ENCODE data around the gene BCAS3.
"Not testable (repeated sequence)": the region's sequence is repeated elsewhere in the genome, so short reads cannot be mapped to it uniquely, and the experiment has no call there.

BCAS3 gene

DNA sequence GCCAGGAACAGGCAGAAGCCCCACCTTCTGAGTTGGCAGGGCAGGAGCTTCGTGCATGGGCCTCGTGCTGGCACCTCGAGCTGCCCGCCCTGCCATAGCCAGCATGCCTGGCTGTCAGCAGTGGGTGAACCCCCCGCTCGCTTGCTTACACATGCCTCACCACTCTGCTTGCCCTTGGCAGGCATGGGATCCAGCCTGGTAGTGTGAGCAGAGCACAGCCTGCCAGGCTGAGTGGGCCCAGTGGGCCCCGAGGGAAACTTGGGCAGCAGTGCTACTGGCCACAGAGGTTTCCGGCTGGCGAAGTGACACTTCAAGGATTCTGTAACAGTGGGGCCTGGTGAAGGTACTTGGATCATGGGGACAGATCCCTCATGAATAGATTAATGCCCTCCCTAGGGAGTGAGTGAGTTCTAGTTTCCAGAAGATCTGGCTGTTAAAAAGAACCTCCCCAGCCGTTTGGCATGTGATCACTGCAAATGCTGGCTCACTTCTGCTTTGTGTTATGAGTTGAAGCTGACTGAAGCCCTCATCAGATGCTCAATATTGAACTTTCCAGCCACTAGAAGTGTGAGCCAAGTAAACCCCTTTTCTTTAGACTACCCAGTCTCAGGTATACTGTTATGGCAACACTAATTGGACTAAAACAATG lies 114.7 kb downstream of the BCAS3 start:
- no peak for DNase-seq (ENCODE audit: low read depth in 2 of 2)

DNA sequence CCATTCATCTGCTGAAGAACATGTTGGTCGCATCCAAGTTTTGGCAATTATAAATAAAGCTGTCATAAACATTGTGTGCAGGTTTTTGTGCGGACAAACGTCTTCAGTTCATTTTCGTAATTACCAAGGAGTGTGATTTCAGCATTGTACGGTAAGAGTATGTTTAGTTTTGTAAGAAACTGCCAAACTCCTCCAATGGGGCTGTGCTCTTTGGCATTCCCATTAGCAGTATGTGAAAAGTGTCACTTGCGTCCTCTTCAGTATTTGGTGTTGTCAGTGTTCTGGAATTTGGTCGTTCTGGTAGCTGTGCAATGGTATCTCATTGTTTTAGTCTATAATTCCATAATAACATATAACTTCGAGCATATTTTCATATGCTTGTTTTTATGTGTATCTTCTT lies 120.9 kb downstream of the BCAS3 start:
- no peak for DNase-seq (ENCODE audit: low read depth in 2 of 2)

GRCh38 chr17:60802377-60802776 lies 124.7 kb downstream of the BCAS3 start:
- DNase-seq (ENCODE audit: low read depth in 2 of 2) = no peak

DNA sequence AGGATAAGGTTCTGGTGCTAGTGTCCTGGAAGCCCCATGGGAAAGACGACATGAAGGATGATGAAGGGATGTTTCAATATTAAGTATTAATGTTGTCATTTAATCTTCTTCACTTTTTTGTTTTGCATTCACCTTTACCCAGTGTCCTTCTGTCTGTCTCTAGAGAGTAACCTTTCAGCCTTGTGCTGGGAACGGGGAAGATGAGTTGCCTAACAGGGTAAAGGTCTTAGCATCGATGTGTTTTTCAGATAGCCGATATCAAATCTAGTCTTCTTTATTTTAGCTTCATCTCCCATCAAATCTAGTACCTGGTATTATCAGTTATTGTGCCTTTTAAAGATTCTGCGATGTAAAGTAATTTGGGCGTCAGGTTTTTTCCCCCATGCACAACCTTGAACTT lies 125.4 kb downstream of the BCAS3 start:
- DNase-seq (ENCODE audit: low read depth in 2 of 2) = no peak

- DNase-seq (ENCODE audit: low read depth in 2 of 2) = no peak
Measured at GRCh38 chr17:60804831-60805230, 127.2 kb downstream of the BCAS3 start.

DNA sequence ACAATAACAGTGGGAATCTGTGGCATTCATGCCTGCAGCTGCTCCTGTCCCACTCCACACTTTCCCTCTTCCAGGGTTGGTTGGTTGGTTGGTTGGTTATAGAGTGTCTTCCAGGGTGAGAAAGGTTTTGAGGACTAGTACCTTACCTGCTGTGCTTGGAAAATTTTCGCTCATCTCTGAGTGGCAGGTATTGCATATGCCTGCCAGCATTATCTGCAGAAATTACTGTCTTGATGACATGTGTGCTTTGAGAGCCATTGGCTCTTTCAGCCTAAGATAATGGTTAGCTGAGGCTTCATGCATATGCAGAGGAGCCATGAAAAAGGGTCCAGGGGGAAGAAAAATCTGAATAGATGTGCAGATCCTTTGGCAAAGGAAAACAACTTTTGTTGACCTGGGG lies 131.8 kb downstream of the BCAS3 start:
- DNase-seq (ENCODE audit: low read depth in 2 of 2) = no peak

- not testable (repeated sequence) for DNase-seq (ENCODE audit: low read depth in 2 of 2)
Measured at GRCh38 chr17:60814941-60815340, 137.3 kb downstream of the BCAS3 start.

DNA sequence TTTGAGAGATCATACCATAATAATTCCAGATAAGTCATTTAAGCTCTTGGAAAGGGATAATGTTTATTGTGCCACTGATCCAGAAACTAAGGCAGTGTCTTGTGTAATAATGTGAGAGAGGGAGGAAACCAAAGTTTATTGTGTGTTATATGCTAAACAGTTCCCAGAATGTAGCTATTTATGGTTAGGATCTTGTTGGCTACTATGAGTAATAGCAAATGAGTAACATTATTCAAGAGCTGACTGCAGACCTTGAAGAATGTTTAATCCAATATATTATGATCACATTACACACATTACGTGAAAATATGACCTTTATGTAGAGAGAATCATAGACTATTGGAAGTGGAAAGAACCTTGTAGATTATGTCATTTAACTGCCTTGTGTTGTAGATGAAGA lies 139.5 kb downstream of the BCAS3 start:
- no peak for DNase-seq (ENCODE audit: low read depth in 2 of 2)

GRCh38 chr17:60819447-60820130 lies 141.9 kb downstream of the BCAS3 start:
- no peak for DNase-seq (ENCODE audit: low read depth in 2 of 2)

- DNase-seq (ENCODE audit: low read depth in 2 of 2) = no peak
Measured at GRCh38 chr17:60823515-60823914, 145.9 kb downstream of the BCAS3 start.

DNA sequence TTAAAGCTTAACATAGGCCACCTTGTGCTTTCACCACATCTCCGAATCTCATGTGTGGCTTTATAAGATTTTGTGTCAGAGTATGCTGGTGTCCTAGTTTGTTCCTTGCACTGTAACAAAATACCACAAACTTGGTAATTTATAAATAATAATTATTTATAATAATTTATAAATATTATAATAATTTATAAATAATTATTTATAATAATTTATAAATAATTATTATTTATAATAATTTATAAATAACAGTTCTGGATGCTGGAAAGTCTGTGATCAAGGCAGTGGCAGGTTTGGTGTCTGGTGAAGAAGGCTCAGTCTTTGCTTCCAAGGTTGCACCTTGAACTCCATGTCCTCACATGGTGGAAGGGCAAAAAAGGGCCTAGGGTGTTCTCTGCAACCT lies 147.7 kb downstream of the BCAS3 start:
- no peak for DNase-seq (ENCODE audit: low read depth in 2 of 2)

- DNase-seq (ENCODE audit: low read depth in 2 of 2) = no peak
Measured at GRCh38 chr17:60827943-60828342, 150.3 kb downstream of the BCAS3 start.

DNA sequence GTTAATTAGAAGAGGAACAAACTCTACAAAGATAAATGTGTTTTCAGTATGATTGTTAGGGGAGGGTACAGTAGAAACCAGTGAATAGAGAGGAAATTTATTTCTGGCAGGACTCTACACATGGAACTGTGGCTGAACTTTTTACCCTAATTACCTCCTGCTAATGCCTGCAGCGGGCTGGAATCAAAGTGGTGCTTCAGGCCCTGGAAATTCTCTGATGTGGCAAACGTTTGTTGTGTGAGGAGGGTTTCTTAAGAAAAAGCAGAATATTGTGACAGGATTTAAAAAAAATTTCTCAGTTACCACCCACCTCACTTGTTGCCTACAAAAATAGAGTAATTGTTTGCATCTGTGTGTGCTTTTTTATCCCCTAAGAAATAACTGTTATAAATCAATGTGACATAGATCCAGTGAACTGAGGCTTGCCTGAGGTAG lies 154.5 kb downstream of the BCAS3 start:
- no peak for DNase-seq (ENCODE audit: low read depth in 2 of 2)

- DNase-seq (ENCODE audit: low read depth in 2 of 2) = no peak
Measured at GRCh38 chr17:60832631-60833030, 155.0 kb downstream of the BCAS3 start.

- no peak for DNase-seq (ENCODE audit: low read depth in 2 of 2)
Measured at GRCh38 chr17:60840456-60840855, 162.8 kb downstream of the BCAS3 start.

DNA sequence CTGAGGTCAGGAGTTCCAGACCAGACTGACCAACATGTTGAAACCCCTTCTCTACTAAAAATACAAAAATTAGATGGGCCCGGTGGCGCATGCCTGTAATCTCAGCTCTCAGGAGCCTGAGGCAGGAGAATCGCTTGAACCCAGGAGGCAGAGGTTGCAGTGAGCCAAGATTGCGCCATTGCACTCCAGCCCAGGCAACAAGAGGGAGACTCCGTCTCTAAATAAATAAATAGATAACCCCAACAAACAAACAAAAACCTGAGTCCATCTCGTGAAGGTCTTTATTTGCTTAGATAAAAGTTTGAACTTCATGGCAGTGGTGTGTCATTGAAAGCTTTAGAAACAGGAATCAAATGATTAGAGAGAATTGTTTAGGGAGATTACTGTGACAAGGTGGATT lies 167.4 kb downstream of the BCAS3 start:
- no peak for DNase-seq (ENCODE audit: low read depth in 2 of 2)

DNA sequence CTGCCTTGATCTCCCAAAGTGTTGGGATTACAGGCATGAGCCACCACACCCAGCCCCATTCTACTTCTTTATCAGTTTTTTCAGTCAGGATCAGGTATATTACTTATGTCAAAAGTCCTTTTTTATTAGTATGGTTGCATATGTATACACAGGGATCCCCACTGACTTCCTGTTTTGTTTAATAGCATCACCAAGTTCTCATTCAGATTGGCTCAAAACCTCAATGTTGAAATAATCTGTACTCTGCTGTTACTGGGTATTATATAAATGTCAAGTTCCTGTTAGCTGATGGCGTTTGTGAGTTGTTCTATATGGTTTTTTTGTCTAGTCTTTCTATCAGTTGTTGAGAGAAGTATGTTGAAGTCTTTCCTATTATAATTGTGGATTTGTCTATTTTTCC lies 168.5 kb downstream of the BCAS3 start:
- no peak for DNase-seq (ENCODE audit: low read depth in 2 of 2)

DNA sequence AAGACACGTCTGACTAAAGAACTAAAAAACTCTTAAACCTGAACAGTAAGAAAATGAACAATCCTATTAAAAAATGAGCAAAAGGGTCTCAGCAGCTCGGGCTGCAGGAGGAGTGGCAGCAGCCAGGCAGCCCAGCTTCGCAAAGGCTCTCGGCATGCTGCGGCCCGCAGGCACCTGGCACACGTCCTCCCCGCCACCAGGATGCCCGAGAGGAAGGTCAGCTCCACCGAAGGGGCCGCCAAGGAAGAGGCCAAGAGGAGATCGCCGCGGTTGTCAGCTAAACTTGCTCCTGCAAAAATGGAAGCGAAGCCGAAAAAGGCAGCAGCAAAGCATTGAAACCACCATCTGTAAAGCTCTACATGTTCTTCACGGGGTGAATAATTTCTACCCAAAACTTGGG lies 173.5 kb downstream of the BCAS3 start:
- no peak for DNase-seq (ENCODE audit: low read depth in 2 of 2)

GRCh38 chr17:60857556-60858080 lies 180.0 kb downstream of the BCAS3 start:
- DNase-seq (ENCODE audit: low read depth in 2 of 2) = no peak

GRCh38 chr17:60862482-60862881 lies 184.8 kb downstream of the BCAS3 start:
- no peak for DNase-seq (ENCODE audit: low read depth in 2 of 2)

DNA sequence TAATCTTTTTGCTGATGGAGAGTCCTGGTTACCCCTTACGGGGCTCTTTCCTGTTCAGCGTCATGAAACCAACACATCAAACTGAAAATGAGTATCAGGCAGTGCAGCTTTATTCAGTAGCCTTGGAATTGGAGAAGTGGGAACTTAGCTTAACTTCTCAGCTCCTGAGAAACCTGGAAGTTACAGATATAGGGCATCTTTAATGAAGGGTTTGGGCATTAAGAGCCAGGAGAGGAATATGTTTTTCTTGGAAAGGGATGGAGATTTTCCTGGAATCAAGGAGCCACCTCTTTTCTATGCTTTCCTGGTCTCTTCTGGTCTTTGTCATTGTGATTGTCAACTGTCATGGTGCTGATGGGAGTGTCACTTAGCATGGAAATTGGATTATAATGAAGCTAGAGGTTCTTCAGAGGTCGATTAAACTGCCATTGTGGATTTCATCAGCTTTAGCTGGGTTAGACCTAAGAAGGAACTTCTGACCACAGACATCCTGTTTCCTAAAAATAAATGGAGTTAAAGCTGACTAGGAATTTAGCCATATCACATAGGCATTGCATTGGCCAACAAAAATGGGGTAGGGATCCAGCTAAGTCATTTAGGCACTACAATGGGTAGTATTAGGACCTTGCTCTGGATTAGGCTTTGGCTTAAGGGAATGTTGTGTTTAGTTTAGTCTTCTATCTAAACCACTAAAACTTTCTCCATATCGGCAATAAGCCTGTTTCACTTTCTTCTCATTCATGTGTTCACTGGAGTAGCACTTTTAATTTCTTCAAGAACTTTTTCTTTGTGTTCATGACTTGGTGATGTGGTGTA lies 186.4 kb downstream of the BCAS3 start:
- DNase-seq (ENCODE audit: low read depth in 2 of 2) = no peak

- no peak for DNase-seq (ENCODE audit: low read depth in 2 of 2)
Measured at GRCh38 chr17:60864708-60865005, 187.0 kb downstream of the BCAS3 start.

- DNase-seq (ENCODE audit: low read depth in 2 of 2) = no peak
Measured at GRCh38 chr17:60874772-60875171, 197.1 kb downstream of the BCAS3 start.
